ENCODE results near the gene GPR137.
"Not testable (repeated sequence)": the region's sequence is repeated elsewhere in the genome, so short reads cannot be mapped to it uniquely, and the experiment has no call there.

The GPR137 gene

GRCh38 chr11:64317325-64317960 lies 31.8 kb downstream of the GPR137 start, which contains the start of gene TRMT112:
TRMT112 (minus strand) TSS chr11:64317559; CDS start chr11:64317526, 33 bp downstream.
- in situ Hi-C loops (cut with MboI; ENCODE audit: low sequenced_read_pairs): no loop called here

DNA sequence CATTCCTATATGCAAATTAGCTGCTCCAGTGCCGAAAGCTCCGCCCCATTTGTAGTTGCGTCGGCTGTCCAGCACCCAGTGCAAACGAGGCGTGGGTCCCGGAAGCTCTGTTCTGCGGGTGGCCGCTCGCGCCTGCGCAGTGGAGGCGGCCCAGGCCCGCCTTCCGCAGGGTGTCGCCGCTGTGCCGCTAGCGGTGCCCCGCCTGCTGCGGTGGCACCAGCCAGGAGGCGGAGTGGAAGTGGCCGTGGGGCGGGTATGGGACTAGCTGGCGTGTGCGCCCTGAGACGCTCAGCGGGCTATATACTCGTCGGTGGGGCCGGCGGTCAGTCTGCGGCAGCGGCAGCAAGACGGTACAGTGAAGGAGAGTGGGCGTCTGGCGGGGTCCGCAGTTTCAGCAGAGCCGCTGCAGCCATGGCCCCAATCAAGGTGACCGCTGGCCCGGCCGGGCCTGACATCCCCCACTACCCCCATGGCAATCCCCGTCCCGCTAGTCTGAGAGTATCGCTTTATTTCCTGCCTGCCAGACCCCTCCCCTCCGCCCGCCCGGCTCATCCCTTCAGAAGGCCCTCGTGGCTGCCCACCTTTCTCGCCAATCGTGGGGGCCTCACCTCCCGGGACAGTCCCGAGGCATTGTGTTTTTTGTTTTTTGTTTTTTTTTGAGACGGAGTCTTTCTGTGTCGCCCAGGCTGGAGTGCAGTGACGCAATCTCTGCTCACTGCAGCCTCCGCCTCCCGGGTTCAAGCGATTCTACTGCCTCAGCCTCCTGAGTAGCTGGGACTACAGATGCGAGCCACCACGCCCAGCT lies 32.5 kb downstream of the GPR137 start, which contains the start of gene PRDX5:
PRDX5 (plus strand) TSS at position 161 of the 805 bp plus-strand sequence; CDS start at position 256, 95 bp downstream.
- in situ Hi-C loops (cut with MboI; ENCODE audit: low sequenced_read_pairs): no loop called here

DNA sequence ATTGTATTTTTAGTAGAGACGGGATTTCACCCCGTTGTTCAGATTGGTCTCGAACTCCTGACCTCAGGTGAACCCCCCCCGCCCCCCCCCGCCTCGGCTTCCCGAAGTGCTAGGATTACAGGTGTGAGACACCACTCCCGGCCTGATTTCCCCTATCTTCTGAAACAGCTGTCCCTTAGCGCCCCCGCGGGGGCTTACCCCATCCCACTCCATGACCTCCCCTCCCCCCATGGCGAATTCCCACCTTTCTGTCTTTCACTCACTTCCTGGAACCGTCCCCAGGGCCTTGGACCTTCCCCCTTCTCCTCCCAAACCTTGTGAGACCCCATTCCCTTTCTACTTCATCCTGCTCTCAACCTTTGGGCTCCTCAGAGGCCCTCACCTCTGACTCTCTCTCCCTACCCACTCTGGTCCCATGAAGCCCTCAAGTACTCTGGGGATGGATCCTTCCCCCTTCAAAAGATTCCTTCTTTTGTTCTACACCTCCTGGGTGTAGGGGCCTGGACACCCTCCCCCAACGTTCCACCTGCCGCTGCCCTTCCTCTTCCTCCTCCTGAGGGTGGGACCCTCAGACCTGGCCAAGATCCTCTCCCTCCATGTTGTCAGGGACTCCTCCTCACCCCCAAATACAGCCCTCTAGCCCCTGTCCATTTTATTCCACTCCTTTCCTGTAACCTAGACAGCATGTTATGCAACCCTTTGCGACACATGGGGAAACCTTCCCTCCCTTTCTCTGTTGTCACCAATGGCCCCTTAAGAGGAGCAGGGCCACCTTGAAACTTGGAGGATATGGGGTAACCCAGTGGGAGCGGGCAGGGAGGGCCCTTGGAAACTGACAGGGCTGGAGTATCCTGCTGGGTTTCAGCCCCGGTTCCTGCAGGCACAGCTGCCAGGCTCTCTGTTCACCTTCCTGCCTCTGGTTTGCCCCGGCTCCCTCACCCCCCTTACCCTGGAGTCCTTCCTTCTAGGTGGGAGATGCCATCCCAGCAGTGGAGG lies 33.4 kb downstream of the GPR137 start:
- in situ Hi-C loops (cut with MboI; ENCODE audit: low sequenced_read_pairs): no loop called here

GRCh38 chr11:64320556-64320955 lies 34.9 kb downstream of the GPR137 start:
- in situ Hi-C loops (cut with MboI; ENCODE audit: low sequenced_read_pairs): no loop called here

GRCh38 chr11:64321026-64321425 lies 35.4 kb downstream of the GPR137 start:
- in situ Hi-C loops (cut with MboI; ENCODE audit: low sequenced_read_pairs): no loop called here

DNA sequence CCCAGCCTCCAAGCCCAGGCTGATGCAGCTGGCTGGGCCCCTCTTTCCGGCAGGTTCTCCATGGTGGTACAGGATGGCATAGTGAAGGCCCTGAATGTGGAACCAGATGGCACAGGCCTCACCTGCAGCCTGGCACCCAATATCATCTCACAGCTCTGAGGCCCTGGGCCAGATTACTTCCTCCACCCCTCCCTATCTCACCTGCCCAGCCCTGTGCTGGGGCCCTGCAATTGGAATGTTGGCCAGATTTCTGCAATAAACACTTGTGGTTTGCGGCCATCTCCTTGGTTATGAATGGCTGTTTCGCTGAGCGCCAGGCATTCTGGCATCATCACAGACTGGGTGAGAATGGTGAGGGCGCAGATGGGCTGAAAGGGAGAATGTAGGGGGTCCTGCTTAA lies 35.9 kb downstream of the GPR137 start:
- in situ Hi-C loops (cut with MboI; ENCODE audit: low sequenced_read_pairs): no loop called here

GRCh38 chr11:64322925-64323260 lies 37.2 kb downstream of the GPR137 start:
- in situ Hi-C loops (cut with MboI; ENCODE audit: low sequenced_read_pairs): no loop called here

DNA sequence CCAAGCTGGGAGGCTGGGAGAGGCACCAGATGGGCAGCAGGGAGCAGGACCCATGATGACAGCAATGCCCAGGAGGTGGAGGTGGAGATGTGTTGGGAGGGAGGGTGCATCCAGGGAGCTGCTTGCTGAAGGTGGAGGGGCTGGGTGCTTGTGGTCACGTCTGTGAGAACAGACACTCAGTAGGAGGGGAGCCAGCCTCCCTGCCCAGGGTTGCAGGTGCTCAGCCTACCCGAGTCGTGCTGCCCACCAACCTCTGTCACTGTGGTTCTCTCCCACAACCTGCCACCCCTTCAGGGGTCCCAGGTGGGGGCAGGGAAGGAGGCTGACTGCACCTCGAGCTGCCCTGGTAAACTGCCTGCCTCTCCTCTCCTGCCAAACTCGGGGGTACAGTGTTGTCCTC lies 37.7 kb downstream of the GPR137 start:
- in situ Hi-C loops (cut with MboI; ENCODE audit: low sequenced_read_pairs): no loop called here

DNA sequence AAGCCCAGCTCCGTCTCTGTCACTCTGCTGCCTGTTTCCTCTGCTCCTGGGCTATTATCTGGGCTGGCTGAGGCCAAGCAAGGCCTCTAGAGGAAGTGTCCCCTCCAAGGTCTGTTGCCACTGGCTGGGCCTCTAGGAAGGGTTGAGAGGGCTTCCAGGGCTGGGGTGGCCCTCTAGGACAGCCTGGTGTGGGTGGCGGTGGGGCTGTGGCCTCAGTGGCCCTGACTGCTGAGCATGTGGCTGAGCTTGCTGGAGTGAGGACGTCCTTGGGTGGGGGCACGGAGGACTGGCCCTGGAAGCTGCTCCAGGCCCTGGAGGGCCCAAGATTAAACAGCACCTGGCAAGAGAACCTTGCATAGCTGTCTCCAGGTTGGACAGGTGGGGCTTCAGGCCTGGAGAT lies 38.3 kb downstream of the GPR137 start:
- in situ Hi-C loops (cut with MboI; ENCODE audit: low sequenced_read_pairs): not testable (repeated sequence)

- in situ Hi-C loops (cut with MboI; ENCODE audit: low sequenced_read_pairs): loop anchor here (25.0 kb wide), 1 partner anchor 88 kb away; the partner anchor contains the start of genes DNAJC4, FKBP2, NUDT22 and PPP1R14B
These were observed 39.2 kb downstream of the GPR137 start for GRCh38 chr11:64324692-64325469.

DNA sequence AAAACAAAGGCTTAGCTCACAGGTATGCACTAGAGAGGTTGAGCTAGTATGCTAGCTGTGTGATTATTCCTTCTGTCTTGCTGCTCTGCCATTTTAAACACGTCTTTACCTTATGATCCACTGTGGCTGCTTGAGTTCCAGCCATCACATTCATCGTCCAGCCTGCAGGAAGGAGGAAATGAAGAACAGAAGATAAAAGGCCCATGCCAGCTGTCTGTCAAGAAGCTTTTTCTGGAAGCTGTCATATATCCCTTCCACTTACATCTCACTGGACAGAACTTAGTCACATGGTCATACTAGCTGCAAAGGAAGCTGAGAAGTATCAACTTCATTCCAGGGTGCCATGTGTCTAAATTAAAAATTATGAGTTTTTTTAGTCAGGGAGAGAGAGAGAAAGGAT lies 41.7 kb downstream of the GPR137 start:
- in situ Hi-C loops (cut with MboI; ENCODE audit: low sequenced_read_pairs): loop anchor here (25.0 kb wide), 1 partner anchor 90 kb away; the partner anchor contains the start of genes DNAJC4, FKBP2, NUDT22 and PPP1R14B

DNA sequence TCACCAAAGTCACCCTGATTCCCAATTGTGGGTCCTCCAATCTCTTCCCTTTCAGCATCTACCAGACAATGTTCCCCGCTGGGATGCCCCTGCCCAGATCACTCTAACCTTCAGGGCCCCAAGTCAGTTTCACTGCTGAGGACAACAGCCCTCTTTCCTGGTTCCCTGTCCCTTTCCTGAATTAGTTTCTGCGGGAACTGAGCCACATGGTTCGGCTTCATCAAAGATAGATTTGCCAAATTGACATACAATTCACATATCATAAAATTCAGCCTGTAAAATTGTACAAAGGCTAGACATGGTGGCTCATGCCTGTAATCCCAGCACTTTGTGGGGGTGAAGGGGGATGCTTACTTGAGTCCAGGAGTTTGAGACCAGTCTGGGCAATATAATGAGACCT lies 42.3 kb downstream of the GPR137 start:
- in situ Hi-C loops (cut with MboI; ENCODE audit: low sequenced_read_pairs): loop anchor here (25.0 kb wide), 1 partner anchor 91 kb away; the partner anchor contains the start of genes DNAJC4, FKBP2, NUDT22 and PPP1R14B

DNA sequence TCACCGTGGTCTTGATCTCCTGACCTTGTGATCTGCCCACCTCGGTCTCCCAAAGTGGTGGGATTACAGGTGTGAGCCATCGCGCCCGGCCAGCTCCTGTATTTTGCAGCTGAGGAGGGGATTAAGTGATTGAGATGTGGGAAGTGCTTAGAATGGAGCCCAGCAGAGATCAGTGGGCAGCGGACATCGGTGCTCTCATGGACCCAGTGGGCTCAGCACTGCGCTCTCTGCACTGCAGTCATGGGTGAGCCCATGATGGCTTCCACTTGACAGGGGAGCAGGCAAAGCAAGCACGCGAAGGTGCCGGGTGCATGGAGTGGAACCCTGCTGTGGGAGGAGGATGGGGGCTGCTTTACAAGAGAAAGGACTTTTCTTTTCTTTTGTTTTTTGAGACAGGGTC lies 45.2 kb downstream of the GPR137 start:
- in situ Hi-C loops (cut with MboI; ENCODE audit: low sequenced_read_pairs): loop anchor here (25.0 kb wide), 1 partner anchor 94 kb away; the partner anchor contains the start of genes DNAJC4, FKBP2, NUDT22 and PPP1R14B

DNA sequence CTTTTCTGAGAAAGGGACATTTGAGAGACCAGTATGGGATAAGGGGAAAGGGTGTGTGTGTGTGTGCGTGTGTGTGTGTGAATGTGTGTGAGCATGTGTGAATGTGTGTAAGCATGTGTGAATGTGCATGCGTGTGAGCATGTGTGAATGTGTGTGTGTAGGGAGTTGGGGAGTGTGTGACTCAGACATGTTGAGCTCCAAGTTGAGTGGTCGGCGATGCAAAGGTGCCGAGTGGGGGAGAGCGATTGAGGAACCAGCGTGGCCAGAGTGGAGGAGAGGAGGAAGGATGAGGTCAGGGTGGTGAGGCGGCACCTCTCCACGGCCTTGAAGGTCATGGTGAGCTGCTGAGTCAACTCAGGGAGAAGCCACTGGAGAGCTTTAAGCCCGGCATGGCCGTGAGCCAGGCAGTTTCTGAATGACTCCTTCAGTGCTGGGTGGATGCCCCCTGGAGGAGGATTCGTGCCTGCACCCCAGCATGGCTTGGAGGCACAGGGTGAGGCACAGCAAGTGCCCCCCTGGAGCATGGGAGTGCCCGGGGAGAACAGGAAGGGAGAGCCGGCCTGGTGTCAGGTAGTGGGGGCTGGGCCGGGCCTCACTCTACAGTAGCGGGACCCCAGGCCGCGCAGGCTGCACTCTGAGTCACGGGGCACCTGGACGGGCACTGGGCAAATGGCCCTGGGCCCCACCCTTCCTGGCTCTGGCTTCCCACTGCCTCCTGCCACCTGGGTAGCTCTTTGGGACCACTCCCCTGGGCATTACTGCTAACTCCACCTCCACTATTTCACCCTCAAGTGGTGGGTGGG lies 46.1 kb downstream of the GPR137 start:
- in situ Hi-C loops (cut with MboI; ENCODE audit: low sequenced_read_pairs): loop anchor here (25.0 kb wide), 1 partner anchor 94 kb away; the partner anchor contains the start of genes DNAJC4, FKBP2, NUDT22 and PPP1R14B

DNA sequence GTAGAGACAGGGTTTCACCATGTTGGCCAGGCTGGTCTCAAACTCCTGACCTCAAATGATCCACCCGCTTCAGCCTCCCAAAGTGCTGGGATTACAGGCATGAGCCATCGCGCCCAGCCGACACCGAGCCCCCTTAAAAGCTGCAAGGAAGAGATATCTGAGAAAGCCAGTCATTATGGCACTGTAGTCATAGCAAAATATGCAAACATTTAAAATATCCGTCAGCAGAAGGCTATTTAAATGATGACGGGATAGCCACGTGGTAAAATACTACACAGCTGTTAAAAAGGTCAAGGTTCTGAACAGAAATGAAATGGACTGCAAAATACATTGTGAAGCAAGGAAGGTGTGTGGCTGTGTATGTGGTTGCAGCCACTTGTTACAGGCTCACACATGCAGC lies 47.9 kb downstream of the GPR137 start:
- in situ Hi-C loops (cut with MboI; ENCODE audit: low sequenced_read_pairs): loop anchor here (25.0 kb wide), 1 partner anchor 96 kb away; the partner anchor contains the start of genes DNAJC4, FKBP2, NUDT22 and PPP1R14B

DNA sequence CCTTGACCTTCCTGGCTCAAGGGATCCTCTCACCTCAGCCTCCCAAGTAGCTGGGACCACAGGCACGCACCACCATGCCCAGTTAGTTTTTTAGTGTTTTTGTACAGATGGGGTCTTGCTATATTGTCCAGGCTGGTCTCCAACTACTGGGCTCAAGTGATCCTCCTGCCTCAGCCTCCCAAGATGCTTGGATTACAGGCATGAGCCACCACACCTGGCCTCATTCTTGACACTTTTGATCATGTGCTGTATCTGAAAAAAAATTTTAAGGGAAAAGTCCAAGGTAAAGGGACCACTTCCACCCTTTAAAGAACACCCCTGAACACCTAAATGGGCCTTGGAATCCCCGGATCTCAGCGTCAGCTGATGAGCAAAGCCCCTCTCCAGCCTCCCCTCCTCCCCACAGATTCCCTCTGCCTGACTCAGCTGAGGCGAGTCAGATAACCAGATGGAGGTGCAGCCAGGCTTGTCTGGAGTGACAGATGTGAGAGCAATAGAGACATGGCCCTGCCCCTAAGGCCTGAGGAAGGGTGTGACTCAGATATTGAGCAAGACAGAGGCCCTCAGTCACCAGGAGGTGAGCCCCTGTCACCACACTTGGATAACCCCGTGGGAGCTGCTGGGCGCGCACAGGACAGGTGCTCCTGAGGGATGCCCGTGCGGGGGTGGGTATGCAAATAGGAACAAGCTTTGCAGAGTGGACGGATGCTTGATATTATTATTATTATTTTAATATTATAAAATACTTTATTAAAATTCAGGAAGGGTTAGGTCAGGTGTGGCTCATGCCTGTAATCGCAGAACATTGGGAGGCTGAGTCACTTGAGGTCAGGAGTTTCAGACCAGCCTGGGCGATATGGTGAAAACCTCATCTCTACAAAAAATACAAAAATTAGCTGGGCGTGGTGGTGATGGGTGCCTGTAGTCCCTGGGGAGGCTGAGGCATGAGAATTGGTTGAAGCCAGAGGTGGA lies 49.4 kb downstream of the GPR137 start:
- in situ Hi-C loops (cut with MboI; ENCODE audit: low sequenced_read_pairs): loop anchor here (25.0 kb wide), 1 partner anchor 98 kb away; the partner anchor contains the start of genes DNAJC4, FKBP2, NUDT22 and PPP1R14B

DNA sequence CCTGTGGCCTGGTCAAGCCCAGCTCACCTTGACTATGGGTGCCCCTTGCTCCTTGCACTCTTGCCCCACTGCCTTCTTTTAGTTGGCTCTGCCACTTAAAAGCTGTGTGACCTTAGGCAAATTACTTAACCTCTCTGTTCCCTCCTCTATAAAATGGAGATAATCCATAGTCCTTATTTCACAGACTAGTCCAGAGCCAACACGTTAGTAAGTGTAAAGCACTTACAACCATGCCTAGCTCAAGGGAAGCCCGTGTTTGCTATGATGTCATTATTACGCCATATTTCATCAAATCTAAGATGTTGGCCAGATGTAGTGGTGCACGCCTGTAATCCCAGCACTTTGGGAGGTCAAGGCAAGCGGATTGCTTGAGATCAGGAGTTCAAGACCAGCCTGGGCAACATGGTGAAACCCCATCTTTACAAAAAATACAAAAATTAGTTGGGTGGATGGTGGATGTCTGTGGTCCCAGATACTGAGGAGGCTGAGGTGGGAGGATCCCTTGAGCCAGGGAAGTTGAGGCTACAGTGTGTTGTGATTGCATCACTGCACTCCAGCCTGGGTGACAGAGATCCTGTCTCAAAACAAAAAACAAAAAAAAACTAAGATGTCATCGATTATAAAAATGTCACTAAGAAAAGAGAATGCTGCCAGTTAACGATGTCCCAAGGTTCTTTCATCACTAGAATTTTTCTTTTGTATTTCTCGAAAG lies 52.0 kb downstream of the GPR137 start:
- in situ Hi-C loops (cut with MboI; ENCODE audit: low sequenced_read_pairs): loop anchor here (25.0 kb wide), 1 partner anchor 100 kb away; the partner anchor contains the start of genes DNAJC4, FKBP2, NUDT22 and PPP1R14B

All from HL-60/S4 treated with phorbol 12-myristate 13-acetate at 8.2 ng/mL for 4 days and 3 days (cell line).